GM08714 (cell line): ENCODE measurements around the gene PRR5.

Source experiments
- H3K4me3 ChIP-seq: fragments of 200-500 bp; sonication (Bioruptor generic); 2 replicates; pipeline ENCODE4 v1.5.1; 2014; ENCODE audit warnings: mild to moderate bottlenecking, low read length, inconsistent platforms
- ZNF274 ChIP-seq: IDR thresholded peaks from 2 replicates; pipeline ENCODE4 v1.6.1; 2012; ENCODE audit warnings: mild to moderate bottlenecking, low read depth, low read length

Gene PRR5

DNA sequence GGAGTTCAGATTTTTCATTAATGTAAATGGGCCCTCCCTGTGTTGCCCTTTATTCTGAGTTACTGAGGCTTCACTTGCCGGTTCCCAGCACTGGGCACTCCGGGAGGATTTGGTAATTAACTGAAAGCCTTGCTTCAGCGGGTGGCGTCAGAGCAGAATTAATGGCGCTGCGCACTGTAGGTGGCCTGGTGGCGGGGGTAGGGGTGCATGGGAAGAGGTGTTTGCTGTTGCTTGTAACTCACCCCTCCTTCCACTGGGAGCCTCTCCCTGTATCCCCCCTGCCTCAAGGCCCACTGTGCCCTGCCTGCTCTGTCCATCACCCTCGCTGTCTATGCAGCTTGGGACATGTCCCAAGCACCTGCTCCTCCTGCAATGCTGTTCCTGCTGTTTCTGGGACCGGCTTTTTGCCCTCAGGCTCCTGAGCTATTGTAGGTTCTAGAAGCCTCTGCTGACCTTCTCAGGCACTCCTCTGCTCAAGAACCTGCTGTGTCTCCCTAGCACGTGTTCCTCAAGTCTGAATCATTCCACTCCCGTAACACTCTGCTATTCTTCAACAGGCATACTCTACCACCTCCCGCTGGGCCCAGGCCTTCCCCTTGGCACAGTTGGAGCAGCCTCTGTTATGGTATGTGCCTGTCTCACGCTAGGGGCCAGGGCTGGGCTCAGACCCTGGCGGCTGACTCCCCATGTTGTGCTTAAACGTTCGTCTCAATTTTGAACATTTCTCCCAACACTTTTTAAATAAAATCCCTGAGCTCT, 74.8 kb downstream of the PRR5 start:
- TF ChIP-seq ZNF274 = no peak
- H3K4me3 ChIP-seq = no peak overlapping the region

DNA sequence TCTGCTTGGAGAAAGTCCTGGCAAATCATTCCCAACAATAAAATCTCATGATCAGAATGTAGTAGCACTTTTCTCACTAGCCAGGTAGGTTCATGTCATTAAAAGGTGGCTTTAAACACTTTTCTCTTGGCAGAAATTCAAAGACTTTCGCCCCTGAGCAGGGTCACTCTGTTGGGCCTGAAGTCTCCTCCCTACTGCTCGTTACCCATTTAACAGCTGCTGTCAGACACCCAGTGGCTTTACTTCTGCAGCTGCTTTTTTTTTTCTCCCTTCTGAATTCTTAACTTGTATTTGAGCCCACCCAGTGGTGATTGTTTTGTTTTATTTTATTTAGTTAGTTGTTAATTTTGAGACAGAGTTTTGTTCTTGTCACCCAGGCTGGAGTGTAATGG, 75.4 kb downstream of the PRR5 start:
- no peak overlapping the region for H3K4me3 ChIP-seq
- TF ChIP-seq ZNF274 = no peak

DNA sequence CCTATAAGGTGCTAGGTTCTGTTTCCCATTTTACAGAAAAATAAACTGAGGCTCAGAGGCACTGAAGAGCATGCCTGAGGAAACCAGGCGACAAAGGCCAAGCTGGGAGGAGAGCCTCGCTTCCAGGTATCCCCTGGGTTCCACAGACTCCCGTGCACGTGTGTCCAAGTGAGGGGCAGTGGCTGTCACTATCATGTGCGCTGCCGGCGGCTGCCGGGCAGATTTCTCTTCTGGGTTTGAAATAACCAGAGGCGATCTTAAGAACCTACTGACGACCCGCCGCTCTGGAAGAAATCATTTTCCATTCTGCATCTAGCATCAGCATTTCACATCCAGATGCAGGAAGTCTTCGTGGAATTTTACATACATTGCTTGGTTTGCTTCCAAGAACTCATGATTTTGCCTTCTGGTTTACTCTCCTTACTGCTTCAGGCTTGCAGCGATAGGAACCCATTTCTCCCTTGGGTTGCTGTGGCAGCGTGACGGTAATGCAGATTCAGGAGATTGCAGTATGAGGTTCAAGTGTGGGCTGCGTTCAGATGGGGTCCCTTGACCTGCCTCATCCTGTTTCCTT, 79.0 kb downstream of the PRR5 start:
- no peak for TF ChIP-seq ZNF274
- no peak overlapping the region for H3K4me3 ChIP-seq

DNA sequence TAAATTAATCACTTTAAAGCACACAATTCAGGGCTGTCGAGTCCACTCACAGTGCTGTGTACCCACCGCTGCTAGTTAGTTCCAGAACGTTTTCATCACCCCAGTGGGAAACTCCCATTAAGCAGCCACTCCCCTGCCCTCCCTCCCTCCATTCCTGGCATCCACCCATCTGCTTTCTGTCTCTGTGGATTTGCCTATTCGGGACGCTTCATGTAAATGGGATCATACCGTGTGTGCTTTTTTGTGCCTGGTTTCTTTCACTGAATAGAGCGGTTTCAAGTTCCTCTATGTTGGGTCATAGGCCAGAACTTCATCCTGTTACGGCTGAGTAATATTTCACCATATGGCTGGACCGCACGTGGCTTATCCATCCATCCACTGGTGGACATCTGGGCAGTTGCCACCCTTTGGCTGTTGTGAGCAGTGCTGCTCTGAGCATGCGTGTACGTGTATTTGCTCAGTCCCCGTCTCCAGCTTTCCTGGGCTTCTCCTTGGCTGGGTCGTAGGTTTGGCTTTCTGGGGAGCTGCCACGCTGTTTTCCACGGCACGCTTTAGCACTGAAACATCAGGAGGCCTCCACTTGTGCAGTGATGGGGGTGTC, 80.5 kb downstream of the PRR5 start:
- no peak for TF ChIP-seq ZNF274
- H3K4me3 ChIP-seq = no peak overlapping the region

DNA sequence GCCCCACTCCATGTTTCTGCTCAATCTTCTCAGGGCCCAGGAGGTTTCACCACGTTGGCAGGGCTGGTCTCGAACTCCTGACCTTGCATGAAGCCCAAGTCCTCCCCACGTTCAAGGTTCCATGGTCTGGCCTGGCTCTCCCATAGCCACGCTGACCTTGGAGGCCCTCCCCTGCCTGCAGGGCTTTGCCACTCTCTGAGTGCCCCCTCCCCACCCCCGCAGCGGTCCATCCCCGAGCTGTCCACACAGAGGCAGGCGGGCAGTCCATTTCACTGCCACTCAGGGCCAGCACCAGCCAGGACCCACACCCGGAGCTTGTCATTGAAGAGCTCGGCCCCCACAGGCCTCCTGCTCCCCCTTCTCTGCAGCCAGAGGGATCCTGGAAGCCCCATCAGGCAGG, 81.1 kb downstream of the PRR5 start:
- TF ChIP-seq ZNF274 = no peak
- no peak overlapping the region for H3K4me3 ChIP-seq

DNA sequence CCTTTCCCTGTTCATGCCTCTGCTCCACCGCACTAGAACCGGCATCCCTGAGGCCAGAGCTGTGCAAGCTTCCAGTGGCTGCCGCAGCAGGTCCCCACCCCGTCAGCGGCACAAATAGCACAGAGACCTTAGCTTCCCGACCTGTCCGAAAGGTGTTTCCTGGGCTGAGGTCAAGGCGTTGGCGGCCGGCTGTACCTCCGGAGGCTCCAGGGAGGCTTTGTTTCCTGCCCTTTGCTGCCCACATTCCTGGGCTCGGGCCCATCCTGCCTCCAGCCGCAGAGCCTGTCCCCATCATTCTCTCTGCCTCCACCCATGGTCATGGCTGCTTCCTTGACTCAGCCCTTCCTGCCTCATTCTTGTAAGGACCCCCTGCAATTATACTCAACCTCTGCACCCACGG, 81.6 kb downstream of the PRR5 start:
- TF ChIP-seq ZNF274 = no peak
- no peak overlapping the region for H3K4me3 ChIP-seq

DNA sequence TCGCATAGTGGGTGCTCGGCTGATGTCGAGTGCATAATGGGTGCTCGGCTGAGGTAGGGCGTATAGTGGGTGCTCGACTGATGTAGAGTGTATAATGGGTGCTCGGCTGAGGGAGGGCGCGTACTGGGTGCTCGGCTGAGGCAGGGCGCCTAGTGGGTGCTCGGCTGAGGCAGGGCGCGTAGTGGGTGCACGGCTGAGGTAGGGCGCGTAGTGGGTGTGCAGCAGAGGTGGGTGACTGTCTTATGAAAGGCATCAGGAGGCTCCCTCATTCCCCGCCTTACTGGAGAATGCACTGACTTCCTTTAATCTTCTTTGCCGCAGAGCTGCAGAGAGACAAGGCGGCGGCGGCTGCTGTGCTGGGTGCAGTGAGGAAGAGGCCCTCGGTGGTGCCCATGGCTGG, 84.1 kb downstream of the PRR5 start:
- no peak overlapping the region for H3K4me3 ChIP-seq
- TF ChIP-seq ZNF274 = no peak

DNA sequence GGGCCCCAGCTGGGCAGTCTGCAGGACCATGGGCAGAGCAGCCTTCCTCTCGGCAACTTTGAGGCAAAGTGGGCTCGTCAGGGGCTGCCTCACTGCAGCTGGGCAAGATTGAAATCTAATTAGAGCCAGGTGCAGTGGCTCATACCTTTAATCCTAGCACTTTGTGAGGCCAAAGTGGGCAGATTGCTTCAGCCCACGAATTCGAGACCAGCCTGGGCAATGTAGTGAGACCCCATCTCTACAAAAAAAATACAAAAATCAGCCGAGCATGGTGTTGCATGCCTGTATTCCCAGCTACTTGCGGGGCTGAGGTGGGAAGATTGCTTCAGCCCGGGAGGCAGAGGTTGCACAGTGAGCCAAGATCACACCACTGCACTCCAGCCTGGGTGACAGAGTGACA, 84.6 kb downstream of the PRR5 start:
- H3K4me3 ChIP-seq = no peak overlapping the region
- no peak for TF ChIP-seq ZNF274
